A549 (cell line): ENCODE results near the gene AGTRAP.

Experiments used
- BHLHE40 ChIP-seq: IDR thresholded peaks from 2 replicates; pipeline ENCODE4 v1.6.1; 2012; ENCODE audit warnings: low read depth, low read length, inconsistent platforms
- CBX2 ChIP-seq: fragments of 200-600 bp; sonication (generic); IDR thresholded peaks from 2 replicates; pipeline ENCODE4 v1.6.1; 2016; ENCODE audit warnings: low read depth, mild to moderate bottlenecking, borderline replicate concordance
- CHD2 ChIP-seq: fragments of 150-350 bp; IDR thresholded peaks from 2 replicates; pipeline ENCODE4 v1.6.1; 2014; ENCODE audit warnings: low read length; ENCODE audit not compliant: partially characterized antibody
- CTCF ChIP-seq: fragments of >200 bp; sonication (Bioruptor Twin); formaldehyde crosslinking; IDR thresholded peaks from 3 replicates; pipeline ENCODE4 v1.5.1; 2016
- EP300 ChIP-seq, 2 experiments: fragments of >200 bp; sonication (Bioruptor Twin); formaldehyde crosslinking; IDR thresholded peaks; 2 replicates in 1 of 2; 3 replicates in 1 of 2; pipeline ENCODE4 v1.6.1; 2016 to 2017
- HEYL ChIP-seq: fragments of 250-450 bp; sonication (Bioruptor Pico); IDR thresholded peaks from 2 replicates; pipeline ENCODE4 v1.8.0; 2021; ENCODE audit warnings: mild to moderate bottlenecking, moderate library complexity
- MAZ ChIP-seq: fragments of 150-350 bp; IDR thresholded peaks from 2 replicates; pipeline ENCODE4 v1.6.1; 2014; ENCODE audit warnings: antibody characterized with exemption, low read depth, low read length, borderline replicate concordance
- MYC ChIP-seq: IDR thresholded peaks from 2 replicates; pipeline ENCODE4 v1.6.1; 2012; ENCODE audit warnings: mild to moderate bottlenecking, inconsistent platforms, low read length, improper control_type of control experiment, borderline replicate concordance
- POLR2A ChIP-seq: IDR thresholded peaks from 2 replicates; pipeline ENCODE4 v1.6.1; 2012; ENCODE audit warnings: mild to moderate bottlenecking, low read length
- RCOR1 ChIP-seq: fragments of 150-350 bp; IDR thresholded peaks from 2 replicates; pipeline ENCODE4 v1.6.1; 2014; ENCODE audit warnings: antibody characterized with exemption, low read length, low read depth
- USF2 ChIP-seq: fragments of 450-650 bp; IDR thresholded peaks from 2 replicates; pipeline ENCODE4 v1.6.1; 2014; ENCODE audit warnings: antibody characterized with exemption
- TF ChIP-seq, protein P1 (sequence below): fragments of 150-350 bp; IDR thresholded peaks from 2 replicates; pipeline ENCODE4 v1.6.1; 2014; ENCODE audit warnings: low read depth, mild to moderate bottlenecking, low read length
- TF ChIP-seq, protein P2 (sequence below): fragments of 200-600 bp; sonication (generic); IDR thresholded peaks from 2 replicates; pipeline ENCODE4 v1.6.1; 2016; ENCODE audit warnings: antibody characterized with exemption, mild to moderate bottlenecking, moderate library complexity

DNA sequence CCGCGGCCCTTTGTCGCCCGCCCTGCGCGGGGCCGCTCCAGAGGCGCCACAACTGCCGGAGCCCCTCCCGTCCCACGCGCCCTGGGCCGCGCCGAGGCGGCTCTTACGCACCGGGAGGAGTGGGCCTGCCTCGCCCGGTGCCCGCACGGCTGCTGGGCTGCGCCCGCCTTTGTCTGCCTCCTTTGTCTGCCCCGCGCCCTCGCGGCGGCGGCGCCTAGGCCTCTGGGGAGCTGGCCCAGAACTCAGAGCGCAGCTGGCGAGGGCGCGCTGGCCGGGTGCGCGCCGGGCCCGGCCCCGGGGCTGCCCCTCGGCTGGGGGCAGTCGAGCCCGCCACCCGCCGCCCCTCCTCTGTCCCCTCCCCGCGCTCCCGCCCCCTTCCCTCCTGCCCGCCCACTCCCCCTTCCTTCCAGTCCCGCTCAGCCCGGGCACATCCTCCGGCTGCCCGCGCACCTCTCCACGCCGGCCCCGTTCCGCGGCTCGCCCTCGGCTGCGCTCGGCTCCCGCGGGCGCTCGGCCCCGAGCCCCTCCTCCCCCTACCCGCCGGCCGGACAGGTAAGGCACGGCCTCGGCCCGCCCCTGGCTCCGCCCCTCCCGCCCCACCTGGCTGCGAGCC lies 44.5 kb upstream of the AGTRAP start, which contains the start of gene DRAXIN:
- TF ChIP-seq CTCF (no peak), HEYL (no peak), RCOR1 (no peak), MYC (no peak), POLR2A (no peak), EP300 (IDR thresholded peaks at IDR 0.05) (no peak), MAZ (no peak), CHD2 (no peak), USF2 (no peak), CBX2 (no peak), BHLHE40 (no peak)
- TF ChIP-seq, protein P1, sequence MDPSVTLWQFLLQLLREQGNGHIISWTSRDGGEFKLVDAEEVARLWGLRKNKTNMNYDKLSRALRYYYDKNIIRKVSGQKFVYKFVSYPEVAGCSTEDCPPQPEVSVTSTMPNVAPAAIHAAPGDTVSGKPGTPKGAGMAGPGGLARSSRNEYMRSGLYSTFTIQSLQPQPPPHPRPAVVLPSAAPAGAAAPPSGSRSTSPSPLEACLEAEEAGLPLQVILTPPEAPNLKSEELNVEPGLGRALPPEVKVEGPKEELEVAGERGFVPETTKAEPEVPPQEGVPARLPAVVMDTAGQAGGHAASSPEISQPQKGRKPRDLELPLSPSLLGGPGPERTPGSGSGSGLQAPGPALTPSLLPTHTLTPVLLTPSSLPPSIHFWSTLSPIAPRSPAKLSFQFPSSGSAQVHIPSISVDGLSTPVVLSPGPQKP = no peak
- TF ChIP-seq, protein P2, sequence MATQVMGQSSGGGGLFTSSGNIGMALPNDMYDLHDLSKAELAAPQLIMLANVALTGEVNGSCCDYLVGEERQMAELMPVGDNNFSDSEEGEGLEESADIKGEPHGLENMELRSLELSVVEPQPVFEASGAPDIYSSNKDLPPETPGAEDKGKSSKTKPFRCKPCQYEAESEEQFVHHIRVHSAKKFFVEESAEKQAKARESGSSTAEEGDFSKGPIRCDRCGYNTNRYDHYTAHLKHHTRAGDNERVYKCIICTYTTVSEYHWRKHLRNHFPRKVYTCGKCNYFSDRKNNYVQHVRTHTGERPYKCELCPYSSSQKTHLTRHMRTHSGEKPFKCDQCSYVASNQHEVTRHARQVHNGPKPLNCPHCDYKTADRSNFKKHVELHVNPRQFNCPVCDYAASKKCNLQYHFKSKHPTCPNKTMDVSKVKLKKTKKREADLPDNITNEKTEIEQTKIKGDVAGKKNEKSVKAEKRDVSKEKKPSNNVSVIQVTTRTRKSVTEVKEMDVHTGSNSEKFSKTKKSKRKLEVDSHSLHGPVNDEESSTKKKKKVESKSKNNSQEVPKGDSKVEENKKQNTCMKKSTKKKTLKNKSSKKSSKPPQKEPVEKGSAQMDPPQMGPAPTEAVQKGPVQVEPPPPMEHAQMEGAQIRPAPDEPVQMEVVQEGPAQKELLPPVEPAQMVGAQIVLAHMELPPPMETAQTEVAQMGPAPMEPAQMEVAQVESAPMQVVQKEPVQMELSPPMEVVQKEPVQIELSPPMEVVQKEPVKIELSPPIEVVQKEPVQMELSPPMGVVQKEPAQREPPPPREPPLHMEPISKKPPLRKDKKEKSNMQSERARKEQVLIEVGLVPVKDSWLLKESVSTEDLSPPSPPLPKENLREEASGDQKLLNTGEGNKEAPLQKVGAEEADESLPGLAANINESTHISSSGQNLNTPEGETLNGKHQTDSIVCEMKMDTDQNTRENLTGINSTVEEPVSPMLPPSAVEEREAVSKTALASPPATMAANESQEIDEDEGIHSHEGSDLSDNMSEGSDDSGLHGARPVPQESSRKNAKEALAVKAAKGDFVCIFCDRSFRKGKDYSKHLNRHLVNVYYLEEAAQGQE = no peak
